HEK293 (cell line): ENCODE data around the gene CPTP.

Experiments used
- BCL11B ChIP-seq: fragments of 450-650 bp; formaldehyde crosslinking; IDR thresholded peaks from 2 replicates; pipeline ENCODE4 v1.5.1; 2016; ENCODE audit warnings: low read depth, missing biosample characterization, missing genetic modification characterization
- GLIS2 ChIP-seq: fragments of 450-650 bp; formaldehyde crosslinking; IDR thresholded peaks from 2 replicates; pipeline ENCODE4 v1.5.1; 2016; ENCODE audit warnings: missing biosample characterization, missing genetic modification characterization
- KLF1 ChIP-seq: fragments of 450-650 bp; formaldehyde crosslinking; IDR thresholded peaks from 2 replicates; pipeline ENCODE4 v1.5.1; 2016; ENCODE audit warnings: missing biosample characterization, missing genetic modification characterization
- KLF16 ChIP-seq: fragments of 450-650 bp; formaldehyde crosslinking; IDR thresholded peaks from 2 replicates; pipeline ENCODE4 v1.5.1; 2017; ENCODE audit warnings: missing biosample characterization, missing genetic modification characterization
- KLF7 ChIP-seq: fragments of 450-650 bp; formaldehyde crosslinking; IDR thresholded peaks from 2 replicates; pipeline ENCODE4 v1.5.1; 2016; ENCODE audit warnings: missing biosample characterization, missing genetic modification characterization, borderline replicate concordance
- KLF9 ChIP-seq: fragments of 450-650 bp; formaldehyde crosslinking; IDR thresholded peaks from 2 replicates; pipeline ENCODE4 v1.5.1; 2016; ENCODE audit warnings: missing biosample characterization, missing genetic modification characterization, low read depth
- SALL2 ChIP-seq: fragments of 450-650 bp; formaldehyde crosslinking; IDR thresholded peaks from 2 replicates; pipeline ENCODE4 v1.5.0; 2017; ENCODE audit warnings: missing biosample characterization, mild to moderate bottlenecking, missing genetic modification characterization, borderline replicate concordance
- SCRT1 ChIP-seq: fragments of 450-650 bp; formaldehyde crosslinking; IDR thresholded peaks from 2 replicates; pipeline ENCODE4 v1.5.1; 2016; ENCODE audit warnings: missing biosample characterization, missing genetic modification characterization, borderline replicate concordance
- SP3 ChIP-seq: fragments of 450-650 bp; formaldehyde crosslinking; IDR thresholded peaks from 2 replicates; pipeline ENCODE4 v1.5.1; 2016; ENCODE audit warnings: missing biosample characterization, missing genetic modification characterization
- WT1 ChIP-seq: fragments of 450-650 bp; formaldehyde crosslinking; IDR thresholded peaks from 2 replicates; pipeline ENCODE4 v1.5.1; 2016; ENCODE audit warnings: missing biosample characterization, missing genetic modification characterization
- ZBTB48 ChIP-seq: fragments of 450-650 bp; formaldehyde crosslinking; IDR thresholded peaks from 2 replicates; pipeline ENCODE4 v1.5.1; 2016; ENCODE audit warnings: missing biosample characterization, missing genetic modification characterization
- ZFP69B ChIP-seq: fragments of 450-650 bp; formaldehyde crosslinking; IDR thresholded peaks from 2 replicates; pipeline ENCODE4 v1.5.1; 2016; ENCODE audit warnings: missing biosample characterization, missing genetic modification characterization
- ZNF2 ChIP-seq: fragments of 450-650 bp; formaldehyde crosslinking; IDR thresholded peaks from 2 replicates; pipeline ENCODE4 v1.5.1; 2016; ENCODE audit warnings: missing biosample characterization, missing genetic modification characterization
- ZNF341 ChIP-seq: fragments of 450-650 bp; formaldehyde crosslinking; IDR thresholded peaks from 2 replicates; pipeline ENCODE4; 2016; ENCODE audit warnings: low read depth, missing biosample characterization, missing genetic modification characterization
- ZNF501 ChIP-seq: fragments of 450-650 bp; formaldehyde crosslinking; IDR thresholded peaks from 2 replicates; pipeline ENCODE4 v1.5.1; 2016; ENCODE audit warnings: missing biosample characterization, missing genetic modification characterization
- ZNF600 ChIP-seq: fragments of 450-650 bp; formaldehyde crosslinking; IDR thresholded peaks from 2 replicates; pipeline ENCODE4 v1.5.1; 2016; ENCODE audit warnings: missing biosample characterization, missing genetic modification characterization
- ZNF610 ChIP-seq: fragments of 450-650 bp; formaldehyde crosslinking; IDR thresholded peaks from 2 replicates; pipeline ENCODE4 v1.5.1; 2016; ENCODE audit warnings: missing biosample characterization, missing genetic modification characterization, borderline replicate concordance
- ZNF830 ChIP-seq: fragments of 450-650 bp; IDR thresholded peaks from 2 replicates; pipeline ENCODE4 v1.5.0; 2018; ENCODE audit warnings: missing biosample characterization, missing genetic modification characterization, low read depth, mild to moderate bottlenecking, moderate library complexity
- ZXDB ChIP-seq: fragments of 450-650 bp; formaldehyde crosslinking; IDR thresholded peaks from 2 replicates; pipeline ENCODE4 v1.5.1; 2016; ENCODE audit warnings: missing biosample characterization, missing genetic modification characterization
- TF ChIP-seq, protein P1 (sequence below): fragments of 450-650 bp; formaldehyde crosslinking; IDR thresholded peaks from 2 replicates; pipeline ENCODE4 v1.5.1; 2016; ENCODE audit warnings: missing biosample characterization, missing genetic modification characterization
- TF ChIP-seq, protein P2 (sequence below): fragments of 450-650 bp; formaldehyde crosslinking; IDR thresholded peaks from 2 replicates; pipeline ENCODE4 v1.5.1; 2016; ENCODE audit warnings: missing biosample characterization, missing genetic modification characterization
- TF ChIP-seq, protein P3 (sequence below): fragments of 450-650 bp; formaldehyde crosslinking; IDR thresholded peaks from 2 replicates; pipeline ENCODE4; 2016; ENCODE audit warnings: missing biosample characterization, missing genetic modification characterization
- TF ChIP-seq, protein P4 (sequence below): fragments of 450-650 bp; formaldehyde crosslinking; IDR thresholded peaks from 2 replicates; pipeline ENCODE4 v1.5.1; 2016; ENCODE audit warnings: missing biosample characterization, missing genetic modification characterization
- TF ChIP-seq, protein P5 (sequence below): fragments of 450-650 bp; formaldehyde crosslinking; IDR thresholded peaks from 2 replicates; pipeline ENCODE4 v1.5.1; 2017; ENCODE audit warnings: missing biosample characterization, missing genetic modification characterization
- TF ChIP-seq, protein P6 (sequence below): fragments of 450-650 bp; formaldehyde crosslinking; IDR thresholded peaks from 2 replicates; pipeline ENCODE4 v1.5.1; 2016; ENCODE audit warnings: missing biosample characterization, missing genetic modification characterization
- TF ChIP-seq, protein P7 (sequence below): fragments of 450-650 bp; formaldehyde crosslinking; conservative IDR thresholded peaks from 2 replicates; pipeline ENCODE4 v1.5.1; 2016; ENCODE audit warnings: low read depth, missing biosample characterization, missing genetic modification characterization

Gene CPTP

DNA sequence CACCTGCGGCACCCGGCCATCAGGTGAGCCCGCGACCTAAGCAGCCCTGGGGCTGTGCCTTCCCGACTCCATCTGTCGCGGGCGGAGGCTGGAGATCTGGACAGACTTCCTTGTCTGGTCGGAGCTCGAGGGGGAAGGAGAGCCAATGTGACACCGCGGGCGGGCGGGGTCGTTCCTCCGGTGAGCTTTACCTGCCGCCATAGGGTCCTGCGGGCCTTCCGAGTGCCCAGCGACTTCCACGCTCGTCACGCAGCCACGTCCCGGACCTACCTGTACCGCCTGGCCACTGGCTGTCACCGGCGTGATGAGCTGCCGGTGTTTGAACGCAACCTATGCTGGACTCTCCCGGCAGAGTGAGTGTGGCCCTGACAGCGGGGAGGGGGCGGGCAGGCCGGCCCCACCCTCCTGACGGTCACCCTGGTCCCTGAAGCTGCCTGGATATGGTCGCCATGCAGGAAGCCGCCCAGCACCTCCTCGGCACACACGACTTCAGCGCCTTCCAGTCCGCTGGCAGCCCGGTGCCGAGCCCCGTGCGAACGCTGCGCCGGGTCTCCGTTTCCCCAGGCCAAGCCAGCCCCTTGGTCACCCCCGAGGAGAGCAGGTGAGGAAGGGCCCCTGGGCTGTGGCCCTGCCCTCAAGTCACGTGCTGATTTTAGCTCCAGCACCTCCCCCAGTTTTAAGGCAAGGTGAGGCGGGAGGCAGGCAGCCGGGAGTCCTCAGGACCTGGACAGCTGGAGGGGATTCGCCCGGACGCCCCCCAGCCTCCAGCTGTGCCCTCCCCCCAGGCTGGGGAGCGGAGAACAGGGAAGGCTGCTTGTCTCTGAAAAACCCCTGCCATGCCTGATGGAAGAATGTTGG is 15.1 kb upstream of the CPTP start (continued):
- TF ChIP-seq ZFP69B (tag by site-specific recombination) (peak; percentile 19; the same call in 1 of the 2 replicates), SCRT1 (no peak), SALL2 (tag by site-specific recombination) (no peak), ZNF2 (no peak), KLF7 (tag by site-specific recombination) (0 out of 2 replicates have a peak, but pooled peaks have one; percentile 61), ZXDB (peak; percentile 57), KLF16 (tag by site-specific recombination) (peak; percentile 68), ZBTB48 (peak; percentile 76), BCL11B (tag by site-specific recombination) (peak; percentile 47; the same call in 1 of the 2 replicates), WT1 (tag by site-specific recombination) (peak; percentile 36; the same call in 1 of the 2 replicates), ZNF830 (tag by site-specific recombination) (no peak), ZNF600 (tag by site-specific recombination) (peak; percentile 69), KLF9 (peak; percentile 88), KLF1 (peak; percentile 77), SP3 (tag by site-specific recombination) (peak; percentile 53; the same call in 1 of the 2 replicates), GLIS2 (tag by site-specific recombination) (peak; percentile 92), ZNF501 (tag by site-specific recombination) (peak; percentile 60), ZNF341 (peak; percentile 53), ZNF610 (tag by site-specific recombination) (no peak)
- TF ChIP-seq, protein P1, sequence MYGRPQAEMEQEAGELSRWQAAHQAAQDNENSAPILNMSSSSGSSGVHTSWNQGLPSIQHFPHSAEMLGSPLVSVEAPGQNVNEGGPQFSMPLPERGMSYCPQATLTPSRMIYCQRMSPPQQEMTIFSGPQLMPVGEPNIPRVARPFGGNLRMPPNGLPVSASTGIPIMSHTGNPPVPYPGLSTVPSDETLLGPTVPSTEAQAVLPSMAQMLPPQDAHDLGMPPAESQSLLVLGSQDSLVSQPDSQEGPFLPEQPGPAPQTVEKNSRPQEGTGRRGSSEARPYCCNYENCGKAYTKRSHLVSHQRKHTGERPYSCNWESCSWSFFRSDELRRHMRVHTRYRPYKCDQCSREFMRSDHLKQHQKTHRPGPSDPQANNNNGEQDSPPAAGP (tag by site-specific recombination): 0 out of 2 replicates have a peak, but pooled peaks have one; percentile 61
- TF ChIP-seq, protein P2, sequence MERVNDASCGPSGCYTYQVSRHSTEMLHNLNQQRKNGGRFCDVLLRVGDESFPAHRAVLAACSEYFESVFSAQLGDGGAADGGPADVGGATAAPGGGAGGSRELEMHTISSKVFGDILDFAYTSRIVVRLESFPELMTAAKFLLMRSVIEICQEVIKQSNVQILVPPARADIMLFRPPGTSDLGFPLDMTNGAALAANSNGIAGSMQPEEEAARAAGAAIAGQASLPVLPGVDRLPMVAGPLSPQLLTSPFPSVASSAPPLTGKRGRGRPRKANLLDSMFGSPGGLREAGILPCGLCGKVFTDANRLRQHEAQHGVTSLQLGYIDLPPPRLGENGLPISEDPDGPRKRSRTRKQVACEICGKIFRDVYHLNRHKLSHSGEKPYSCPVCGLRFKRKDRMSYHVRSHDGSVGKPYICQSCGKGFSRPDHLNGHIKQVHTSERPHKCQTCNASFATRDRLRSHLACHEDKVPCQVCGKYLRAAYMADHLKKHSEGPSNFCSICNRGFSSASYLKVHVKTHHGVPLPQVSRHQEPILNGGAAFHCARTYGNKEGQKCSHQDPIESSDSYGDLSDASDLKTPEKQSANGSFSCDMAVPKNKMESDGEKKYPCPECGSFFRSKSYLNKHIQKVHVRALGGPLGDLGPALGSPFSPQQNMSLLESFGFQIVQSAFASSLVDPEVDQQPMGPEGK: peak; percentile 89
- TF ChIP-seq, protein P3, sequence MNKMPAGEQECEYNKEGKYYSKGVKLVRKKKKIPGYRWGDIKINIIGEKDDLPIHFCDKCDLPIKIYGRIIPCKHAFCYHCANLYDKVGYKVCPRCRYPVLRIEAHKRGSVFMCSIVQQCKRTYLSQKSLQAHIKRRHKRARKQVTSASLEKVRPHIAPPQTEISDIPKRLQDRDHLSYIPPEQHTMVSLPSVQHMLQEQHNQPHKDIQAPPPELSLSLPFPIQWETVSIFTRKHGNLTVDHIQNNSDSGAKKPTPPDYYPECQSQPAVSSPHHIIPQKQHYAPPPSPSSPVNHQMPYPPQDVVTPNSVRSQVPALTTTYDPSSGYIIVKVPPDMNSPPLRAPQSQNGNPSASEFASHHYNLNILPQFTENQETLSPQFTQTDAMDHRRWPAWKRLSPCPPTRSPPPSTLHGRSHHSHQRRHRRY: peak; percentile 30; the same call in 1 of the 2 replicates
- TF ChIP-seq, protein P4, sequence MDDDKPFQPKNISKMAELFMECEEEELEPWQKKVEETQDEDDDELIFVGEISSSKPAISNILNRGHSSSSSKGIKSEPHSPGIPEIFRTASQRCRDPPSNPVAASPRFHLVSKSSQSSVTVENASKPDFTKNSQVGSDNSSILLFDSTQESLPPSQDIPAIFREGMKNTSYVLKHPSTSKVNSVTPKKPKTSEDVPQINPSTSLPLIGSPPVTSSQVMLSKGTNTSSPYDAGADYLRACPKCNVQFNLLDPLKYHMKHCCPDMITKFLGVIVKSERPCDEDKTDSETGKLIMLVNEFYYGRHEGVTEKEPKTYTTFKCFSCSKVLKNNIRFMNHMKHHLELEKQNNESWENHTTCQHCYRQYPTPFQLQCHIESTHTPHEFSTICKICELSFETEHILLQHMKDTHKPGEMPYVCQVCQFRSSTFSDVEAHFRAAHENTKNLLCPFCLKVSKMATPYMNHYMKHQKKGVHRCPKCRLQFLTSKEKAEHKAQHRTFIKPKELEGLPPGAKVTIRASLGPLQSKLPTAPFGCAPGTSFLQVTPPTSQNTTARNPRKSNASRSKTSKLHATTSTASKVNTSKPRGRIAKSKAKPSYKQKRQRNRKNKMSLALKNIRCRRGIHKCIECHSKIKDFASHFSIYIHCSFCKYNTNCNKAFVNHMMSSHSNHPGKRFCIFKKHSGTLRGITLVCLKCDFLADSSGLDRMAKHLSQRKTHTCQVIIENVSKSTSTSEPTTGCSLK (tag by site-specific recombination): no peak
- TF ChIP-seq, protein P5, sequence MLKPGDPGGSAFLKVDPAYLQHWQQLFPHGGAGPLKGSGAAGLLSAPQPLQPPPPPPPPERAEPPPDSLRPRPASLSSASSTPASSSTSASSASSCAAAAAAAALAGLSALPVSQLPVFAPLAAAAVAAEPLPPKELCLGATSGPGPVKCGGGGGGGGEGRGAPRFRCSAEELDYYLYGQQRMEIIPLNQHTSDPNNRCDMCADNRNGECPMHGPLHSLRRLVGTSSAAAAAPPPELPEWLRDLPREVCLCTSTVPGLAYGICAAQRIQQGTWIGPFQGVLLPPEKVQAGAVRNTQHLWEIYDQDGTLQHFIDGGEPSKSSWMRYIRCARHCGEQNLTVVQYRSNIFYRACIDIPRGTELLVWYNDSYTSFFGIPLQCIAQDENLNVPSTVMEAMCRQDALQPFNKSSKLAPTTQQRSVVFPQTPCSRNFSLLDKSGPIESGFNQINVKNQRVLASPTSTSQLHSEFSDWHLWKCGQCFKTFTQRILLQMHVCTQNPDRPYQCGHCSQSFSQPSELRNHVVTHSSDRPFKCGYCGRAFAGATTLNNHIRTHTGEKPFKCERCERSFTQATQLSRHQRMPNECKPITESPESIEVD (tag by site-specific recombination): no peak
- TF ChIP-seq, protein P6, sequence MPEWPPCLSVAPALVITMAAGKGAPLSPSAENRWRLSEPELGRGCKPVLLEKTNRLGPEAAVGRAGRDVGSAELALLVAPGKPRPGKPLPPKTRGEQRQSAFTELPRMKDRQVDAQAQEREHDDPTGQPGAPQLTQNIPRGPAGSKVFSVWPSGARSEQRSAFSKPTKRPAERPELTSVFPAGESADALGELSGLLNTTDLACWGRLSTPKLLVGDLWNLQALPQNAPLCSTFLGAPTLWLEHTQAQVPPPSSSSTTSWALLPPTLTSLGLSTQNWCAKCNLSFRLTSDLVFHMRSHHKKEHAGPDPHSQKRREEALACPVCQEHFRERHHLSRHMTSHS (tag by site-specific recombination): no peak
- TF ChIP-seq, protein P7, sequence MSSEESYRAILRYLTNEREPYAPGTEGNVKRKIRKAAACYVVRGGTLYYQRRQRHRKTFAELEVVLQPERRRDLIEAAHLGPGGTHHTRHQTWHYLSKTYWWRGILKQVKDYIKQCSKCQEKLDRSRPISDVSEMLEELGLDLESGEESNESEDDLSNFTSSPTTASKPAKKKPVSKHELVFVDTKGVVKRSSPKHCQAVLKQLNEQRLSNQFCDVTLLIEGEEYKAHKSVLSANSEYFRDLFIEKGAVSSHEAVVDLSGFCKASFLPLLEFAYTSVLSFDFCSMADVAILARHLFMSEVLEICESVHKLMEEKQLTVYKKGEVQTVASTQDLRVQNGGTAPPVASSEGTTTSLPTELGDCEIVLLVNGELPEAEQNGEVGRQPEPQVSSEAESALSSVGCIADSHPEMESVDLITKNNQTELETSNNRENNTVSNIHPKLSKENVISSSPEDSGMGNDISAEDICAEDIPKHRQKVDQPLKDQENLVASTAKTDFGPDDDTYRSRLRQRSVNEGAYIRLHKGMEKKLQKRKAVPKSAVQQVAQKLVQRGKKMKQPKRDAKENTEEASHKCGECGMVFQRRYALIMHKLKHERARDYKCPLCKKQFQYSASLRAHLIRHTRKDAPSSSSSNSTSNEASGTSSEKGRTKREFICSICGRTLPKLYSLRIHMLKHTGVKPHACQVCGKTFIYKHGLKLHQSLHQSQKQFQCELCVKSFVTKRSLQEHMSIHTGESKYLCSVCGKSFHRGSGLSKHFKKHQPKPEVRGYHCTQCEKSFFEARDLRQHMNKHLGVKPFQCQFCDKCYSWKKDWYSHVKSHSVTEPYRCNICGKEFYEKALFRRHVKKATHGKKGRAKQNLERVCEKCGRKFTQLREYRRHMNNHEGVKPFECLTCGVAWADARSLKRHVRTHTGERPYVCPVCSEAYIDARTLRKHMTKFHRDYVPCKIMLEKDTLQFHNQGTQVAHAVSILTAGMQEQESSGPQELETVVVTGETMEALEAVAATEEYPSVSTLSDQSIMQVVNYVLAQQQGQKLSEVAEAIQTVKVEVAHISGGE (tag by site-specific recombination): peak; percentile 91
